IPS DF 6.9 (cell line): ENCODE data around the gene MKI67.

Source experiments
- DNase-seq: peaks from one replicate; pipeline ENCODE4 v3.0.0-alpha.2; 2013; ENCODE audit warnings: low read depth, low spot score
- H3K27ac ChIP-seq: one replicate; pipeline ENCODE4 v1.5.1; 2013; ENCODE audit warnings: low read length, control low read depth
- H3K27me3 ChIP-seq: 2 replicates; pipeline ENCODE4 v1.6.1; 2013; ENCODE audit warnings: mild to moderate bottlenecking, low read length; ENCODE audit not compliant: control insufficient read depth, insufficient read depth
- H3K36me3 ChIP-seq: 2 replicates; pipeline ENCODE4 v1.6.1; 2013; ENCODE audit warnings: low read length; ENCODE audit not compliant: control insufficient read depth, insufficient read depth
- H3K4me1 ChIP-seq: 2 replicates; pipeline ENCODE4 v1.6.1; 2013; ENCODE audit warnings: low read length; ENCODE audit not compliant: control insufficient read depth, insufficient read depth
- H3K4me3 ChIP-seq: 2 replicates; pipeline ENCODE4 v1.5.1; 2013; ENCODE audit warnings: mild to moderate bottlenecking, low read length
- H3K9me3 ChIP-seq: 2 replicates; pipeline ENCODE4 v1.6.1; 2013; ENCODE audit warnings: low read length, inconsistent platforms; ENCODE audit not compliant: control insufficient read depth, insufficient read depth
- WGBS: extraction: QIAGEN DNeasy Blood & Tissue Kit; methylation state at CpG from one replicate; pipeline ENCODE4 v1.1.7; 2013; ENCODE audit warnings: mixed read lengths, missing lambda C conversion rate; ENCODE audit not compliant: insufficient read length, insufficient coverage; 5-methylcytosine and 5-hydroxymethylcytosine counted together

MKI67 gene

GRCh38 chr10:128052696-128053095, 73.5 kb downstream of the MKI67 start:
- Histone ChIP-seq H3K9me3 (no peaks in the 10 kb centered on the region), H3K4me3 (no peak overlapping the region), H3K27me3 (no peaks in the 10 kb centered on the region), H3K27ac (no peak overlapping the region), H3K36me3 (no peaks in the 10 kb centered on the region), H3K4me1 (no peaks in the 10 kb centered on the region)
- no peak for DNase-seq
- no CpG with 5 or more reads among the region's 7 CpGs for WGBS

- H3K27me3 ChIP-seq: no peaks in the 10 kb centered on the region
- no peak overlapping the region for H3K4me3 ChIP-seq
- no peak overlapping the region for H3K27ac ChIP-seq
- WGBS: no CpG with 5 or more reads among the region's 5 CpGs
- H3K9me3 ChIP-seq: no peaks in the 10 kb centered on the region
- no peak for DNase-seq
- H3K36me3 ChIP-seq: no peaks in the 10 kb centered on the region
- H3K4me1 ChIP-seq: no peaks in the 10 kb centered on the region
Measured at GRCh38 chr10:128051548-128051947, 74.7 kb downstream of the MKI67 start.

- Histone ChIP-seq H3K27ac (no peak overlapping the region), H3K9me3 (no peaks in the 10 kb centered on the region), H3K4me1 (no peaks in the 10 kb centered on the region), H3K36me3 (no peaks in the 10 kb centered on the region), H3K4me3 (no peak overlapping the region), H3K27me3 (no peaks in the 10 kb centered on the region)
- no peak for DNase-seq
Measured at GRCh38 chr10:128050936-128051335, 75.3 kb downstream of the MKI67 start.

GRCh38 chr10:128050121-128050516, 76.1 kb downstream of the MKI67 start:
- WGBS: 100% methylated on average over 1 of the region's 1 CpG
- H3K27ac ChIP-seq: no peak overlapping the region
- H3K4me3 ChIP-seq: no peak overlapping the region

GRCh38 chr10:128049226-128050120, 76.8 kb downstream of the MKI67 start:
- DNase-seq: no peak
- Histone ChIP-seq H3K36me3 (no peaks in the 10 kb centered on the region), H3K27ac (no peak overlapping the region), H3K27me3 (no peaks in the 10 kb centered on the region), H3K9me3 (no peaks in the 10 kb centered on the region), H3K4me1 (no peaks in the 10 kb centered on the region), H3K4me3 (no peak overlapping the region)
- no CpG with 5 or more reads among the region's 23 CpGs for WGBS

More at GRCh38 chr10:128050121-128050516, 76.1 kb downstream of the MKI67 start:
- Histone ChIP-seq H3K9me3 (no peaks in the 10 kb centered on the region), H3K4me1 (no peaks in the 10 kb centered on the region), H3K36me3 (no peaks in the 10 kb centered on the region), H3K27me3 (no peaks in the 10 kb centered on the region)
- DNase-seq: no peak

DNA sequence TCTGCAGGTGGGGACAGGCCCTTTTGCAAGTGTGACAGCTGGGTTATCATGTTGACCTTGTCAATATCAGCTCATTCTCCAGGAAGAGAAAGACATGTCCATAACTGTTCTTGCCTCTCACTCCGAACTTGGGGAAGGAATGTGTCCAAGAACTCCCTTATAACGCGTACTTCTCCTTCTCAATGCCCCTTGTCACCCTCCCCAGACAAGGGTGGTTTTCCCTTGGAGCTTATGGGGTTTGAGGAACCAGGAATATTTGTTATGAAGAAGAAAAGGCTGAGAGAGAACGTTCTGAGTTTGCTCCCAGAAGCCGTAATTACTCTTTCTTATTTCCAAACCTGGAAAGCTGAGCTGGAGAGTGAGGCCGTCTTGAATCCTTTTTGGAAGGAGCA, 77.4 kb downstream of the MKI67 start:
- Histone ChIP-seq H3K4me1 (no peaks in the 10 kb centered on the region), H3K27me3 (no peaks in the 10 kb centered on the region), H3K4me3 (no peak overlapping the region), H3K36me3 (no peaks in the 10 kb centered on the region), H3K9me3 (no peaks in the 10 kb centered on the region), H3K27ac (no peak overlapping the region)
- no peak for DNase-seq
- WGBS: no CpG with 5 or more reads among the region's 6 CpGs

GRCh38 chr10:128047991-128048818, 78.0 kb downstream of the MKI67 start:
- no peak overlapping the region for H3K4me3 ChIP-seq
- WGBS: no CpG with 5 or more reads among the region's 21 CpGs
- H3K9me3 ChIP-seq: no peaks in the 10 kb centered on the region
- no peak for DNase-seq
- H3K27me3 ChIP-seq: no peaks in the 10 kb centered on the region
- H3K27ac ChIP-seq: no peak overlapping the region
- no peaks in the 10 kb centered on the region for H3K4me1 ChIP-seq
- H3K36me3 ChIP-seq: no peaks in the 10 kb centered on the region

- Histone ChIP-seq H3K36me3 (no peaks in the 10 kb centered on the region), H3K9me3 (no peaks in the 10 kb centered on the region), H3K27ac (no peak overlapping the region), H3K27me3 (no peaks in the 10 kb centered on the region), H3K4me3 (no peak overlapping the region), H3K4me1 (no peaks in the 10 kb centered on the region)
- WGBS: no CpG with 5 or more reads among the region's 17 CpGs
- DNase-seq: peak; percentile 57
Measured at GRCh38 chr10:128047351-128047750, 78.9 kb downstream of the MKI67 start.

GRCh38 chr10:128046953-128047290, 79.3 kb downstream of the MKI67 start:
- H3K4me1 ChIP-seq: no peaks in the 10 kb centered on the region

More at GRCh38 chr10:128046953-128047290, 79.3 kb downstream of the MKI67 start:
- Histone ChIP-seq H3K36me3 (no peaks in the 10 kb centered on the region), H3K27ac (no peak overlapping the region), H3K27me3 (no peaks in the 10 kb centered on the region), H3K9me3 (no peaks in the 10 kb centered on the region), H3K4me3 (no peak overlapping the region)
- DNase-seq: no peak
- no CpG with 5 or more reads among the region's 10 CpGs for WGBS
